Panc1 (cell line): ENCODE measurements around the gene NUCB2. TPM values are rescaled to one million over a fixed set of nuclear protein-coding genes. Genes with fewer than 3 reads are reported as not detected.

Source experiments
- ATAC-seq: fragments of 200-7000 bp; cut with Tn5 transposase; 2 replicates; pipeline ENCODE4 v1.9.1; 2020; ENCODE audit warnings: mild to moderate bottlenecking, moderate library complexity
- BruUV-seq: library from RNA; stranded (reverse); fragments of 400-500 nt; replicated peaks from 2 replicates; lab custom pipeline; 2021; lab: Mats Ljungman, UMichigan
- CTCF ChIA-PET: fragments of 300-600 bp; sonication (Branson Sonifier 250); formaldehyde crosslinking; loops from one replicate; lab custom pipeline; 2022; ENCODE audit warnings: antibody characterized with exemption; lab: Charles Lee
- POLR2A ChIA-PET: fragments of 300-600 bp; sonication (Branson Sonifier 250); formaldehyde crosslinking; loops from one replicate; lab custom pipeline; 2022; ENCODE audit warnings: antibody characterized with exemption; lab: Charles Lee
- DNase-seq: peaks from one replicate; pipeline ENCODE4 v3.0.0-alpha.2; 2010; ENCODE audit warnings: low read depth, low spot score
- H3K27ac ChIP-seq: 2 replicates; pipeline ENCODE4 v1.5.1; 2011; ENCODE audit warnings: mild to moderate bottlenecking, low read length, inconsistent platforms
- H3K27me3 ChIP-seq: fragments of 200-500 bp; sonication (Bioruptor generic); 2 replicates; pipeline ENCODE4 v1.6.0; 2014; ENCODE audit warnings: low read length, inconsistent platforms; ENCODE audit not compliant: control insufficient read depth, insufficient read depth
- H3K36me3 ChIP-seq: fragments of 200-500 bp; sonication (Bioruptor generic); 2 replicates; pipeline ENCODE4 v1.5.1; 2014; ENCODE audit warnings: inconsistent platforms, mild to moderate bottlenecking, low read length, moderate library complexity; ENCODE audit not compliant: control insufficient read depth, insufficient read depth
- H3K4me1 ChIP-seq: 2 replicates; pipeline ENCODE4 v1.5.1; 2011; ENCODE audit warnings: inconsistent platforms, mild to moderate bottlenecking, low read length, moderate library complexity; ENCODE audit not compliant: control insufficient read depth, insufficient read depth
- H3K4me3 ChIP-seq, 2 experiments: 2 replicates each; pipeline ENCODE4 v1.5.1; 2011 to 2012; ENCODE audit warnings: low read depth in 2 of 2, low read length in 2 of 2, mild to moderate bottlenecking in 2 of 2, inconsistent platforms in 1 of 2, moderate library complexity in 1 of 2
- H3K9me3 ChIP-seq: fragments of 200-500 bp; sonication (Bioruptor generic); 2 replicates; pipeline ENCODE4 v1.5.1; 2014; ENCODE audit warnings: low read depth, mild to moderate bottlenecking, inconsistent platforms, low read length, moderate library complexity; ENCODE audit not compliant: control insufficient read depth, insufficient read depth
- CTCF ChIP-seq: fragments of 450-650 bp; IDR thresholded peaks from 2 replicates; pipeline ENCODE4 v1.5.1; 2017; ENCODE audit warnings: mild to moderate bottlenecking
- POLR2AphosphoS5 ChIP-seq: IDR thresholded peaks from 2 replicates; pipeline ENCODE4 v1.6.1; 2012; ENCODE audit warnings: mild to moderate bottlenecking, low read depth, low read length, moderate library complexity
- REST ChIP-seq, 2 experiments: IDR thresholded peaks; 2 replicates each; pipeline ENCODE4 v1.6.1; 2011 to 2012; ENCODE audit warnings: low read depth in 2 of 2, control low read depth in 1 of 2, low read length in 1 of 2, mild to moderate bottlenecking in 1 of 2, moderate library complexity in 1 of 2; ENCODE audit not compliant: insufficient read depth in 1 of 2
- SIN3A ChIP-seq: IDR thresholded peaks from 2 replicates; pipeline ENCODE4 v1.6.1; 2012; ENCODE audit warnings: low read depth, mild to moderate bottlenecking, low read length, moderate library complexity, borderline replicate concordance; ENCODE audit not compliant: insufficient read depth
- TCF7L2 ChIP-seq: IDR thresholded peaks from 2 replicates; pipeline ENCODE4 v1.6.1; 2011; ENCODE audit warnings: mild to moderate bottlenecking, low read depth, low read length, inconsistent platforms
- in situ Hi-C: cut with HindIII; loops from 2 replicates; pipeline ENCODE4 v1.10.0; 2016; ENCODE audit warnings: low sequenced_read_pairs, low pct_unique_long_range_greater_than_20kb
- intact Hi-C: fragments of 100-400 bp; cut with micrococcal nuclease; formaldehyde crosslinking; loops from one replicate; pipeline ENCODE4 v1.10.0; 2022; ENCODE audit not compliant: unreplicated experiment
- total RNA-seq: library from RNA; stranded (reverse); gene quantifications from one replicate; pipeline ENCODE4 v1.2.1, GENCODE V29; 2021; ENCODE audit not compliant: unreplicated experiment

NUCB2 gene
- total RNA-seq, 1 experiment from 2014 or later, result 62.2 TPM

GRCh38 chr11:17378655-17379054, 102.1 kb downstream of the NUCB2 start:
- in situ Hi-C loops, result no loop called here
- ChIA-PET POLR2A (no interaction called here), CTCF (no interaction called here)
- Histone ChIP-seq H3K4me1 (no peaks in the 10 kb centered on the region), H3K9me3 (no peaks in the 10 kb centered on the region), H3K27me3 (no peaks in the 10 kb centered on the region), H3K36me3 (no peaks in the 10 kb centered on the region), H3K27ac (no peak overlapping the region), H3K4me3 (no peak overlapping the region)
- intact Hi-C loops, result no loop called here
- DNase-seq (no peak), ATAC-seq (no peak)
- TF ChIP-seq TCF7L2 (no peak), REST (IDR thresholded peaks at IDR 0.05; ENCODE audit: insufficient read depth in 1 of 2, low read depth in 2 of 2, low read length in 1 of 2) (no peak), CTCF (no peak), POLR2AphosphoS5 (no peak), SIN3A (no peak)
- BruUV-seq, result no TSS peak

GRCh38 chr11:17379383-17380180, 103.0 kb downstream of the NUCB2 start:
- no peaks in the 10 kb centered on the region for H3K36me3 ChIP-seq
- BruUV-seq, result no TSS peak
- in situ Hi-C loops, result no loop called here
- no peaks in the 10 kb centered on the region for H3K4me1 ChIP-seq
- no peak overlapping the region for H3K27ac ChIP-seq
- no peaks in the 10 kb centered on the region for H3K27me3 ChIP-seq
- no peak for TF ChIP-seq POLR2AphosphoS5
- TF ChIP-seq TCF7L2, result no peak
- TF ChIP-seq REST (IDR thresholded peaks at IDR 0.05; ENCODE audit: insufficient read depth in 1 of 2, low read depth in 2 of 2, low read length in 1 of 2), result no peak
- TF ChIP-seq SIN3A, result no peak
- TF ChIP-seq CTCF, result no peak
- no peak for DNase-seq
- ChIA-PET CTCF (no interaction called here), POLR2A (no interaction called here)
- H3K9me3 ChIP-seq, result no peaks in the 10 kb centered on the region
- intact Hi-C loops, result loop anchor here (5.0 kb wide), 1 partner anchor 147 kb away; no protein-coding TSS in a partner anchor
- H3K4me3 ChIP-seq, result no peak overlapping the region
- ATAC-seq, result no peak
